Measurements from ENCODE around the gene UBE2N. TPM values are rescaled to one million over a fixed set of nuclear protein-coding genes. Genes with fewer than 3 reads are reported as not detected.
"Not testable (repeated sequence)": the region's sequence is repeated elsewhere in the genome, so short reads cannot be mapped to it uniquely, and the experiment has no call there.

The UBE2N gene
- total RNA-seq, 4 donors from 2014 or later: 2.0 to 39.0 (median 22.3) TPM

- DNase-seq: no peak
- peaks cover 7 to 57% (median 30%) of the 10 kb centered on the region in 4 donors for H3K4me1 ChIP-seq
- H3K9me3 ChIP-seq: no peaks in the 10 kb centered on the region
- no peaks in the 10 kb centered on the region for H3K36me3 ChIP-seq
- TF ChIP-seq EP300 (IDR thresholded peaks at IDR 0.05; ENCODE audit: low read depth) (no peak), POLR2AphosphoS5 (IDR thresholded peaks at IDR 0.05) (no peak), CTCF (IDR thresholded peaks at IDR 0.05) (no peak), POLR2A (IDR thresholded peaks at IDR 0.05) (no peak)
- H3K27me3 ChIP-seq: no peaks in the 10 kb centered on the region
- in situ Hi-C loops (cut with MboI; ENCODE audit: low pct_ligation_motif_present in 1 of 4, low pct_unique_long_range_greater_than_20kb in 1 of 4, low sequenced_read_pairs in 3 of 4) (no loop called here), intact Hi-C loops (cut with DNase I; ENCODE audit: low total_unique reads) (no loop called here)
- no peak overlapping the region for H3K4me3 ChIP-seq
- no peak overlapping the region for H3K27ac ChIP-seq
- WGBS, 2 donors (ENCODE audit: low coverage in 1 of 2): 55 to 82% methylated on average over 3 of the region's 3 CpGs
These were observed 3.3 kb downstream of the UBE2N start for GRCh38 chr12:93438266-93439050.

- TF ChIP-seq POLR2AphosphoS5 (IDR thresholded peaks at IDR 0.05) (no peak), POLR2A (IDR thresholded peaks at IDR 0.05) (no peak), EP300 (IDR thresholded peaks at IDR 0.05; ENCODE audit: low read depth) (no peak), CTCF (IDR thresholded peaks at IDR 0.05) (no peak)
- peak overlapping the region in 3 of 4 donors; percentile 18 to 43 (median 22) for H3K27ac ChIP-seq
These were observed 7.4 kb downstream of the UBE2N start for GRCh38 chr12:93434256-93434865.

GRCh38 chr12:93432031-93432430 lies 9.7 kb downstream of the UBE2N start:
- in situ Hi-C loops (cut with MboI; ENCODE audit: low pct_ligation_motif_present in 1 of 4, low pct_unique_long_range_greater_than_20kb in 1 of 4, low sequenced_read_pairs in 3 of 4); H3K9me3 ChIP-seq; H3K27me3 ChIP-seq; H3K27ac ChIP-seq; H3K4me3 ChIP-seq; H3K36me3 ChIP-seq; intact Hi-C loops (cut with DNase I; ENCODE audit: low total_unique reads); DNase-seq: not testable (repeated sequence)
- H3K4me1 ChIP-seq: peaks cover under 1 to 77% (median 22%) of the 10 kb centered on the region in 4 donors
- 87 to 94% methylated on average over 2 to 6 of the region's 6 CpGs for WGBS, 2 donors (ENCODE audit: low coverage in 1 of 2)

More at GRCh38 chr12:93434256-93434865, 7.4 kb downstream of the UBE2N start:
- in situ Hi-C loops (cut with MboI; ENCODE audit: low pct_ligation_motif_present in 1 of 4, low pct_unique_long_range_greater_than_20kb in 1 of 4, low sequenced_read_pairs in 3 of 4): no loop called here
- peaks cover 0 to 69% (median 18%) of the 10 kb centered on the region in 4 donors for H3K4me1 ChIP-seq
- no peaks in the 10 kb centered on the region for H3K27me3 ChIP-seq
- no peak overlapping the region for H3K4me3 ChIP-seq
- WGBS, 2 donors (ENCODE audit: low coverage in 1 of 2): 41 to 58% methylated on average over 5 of the region's 5 CpGs
- DNase-seq: no peak
- intact Hi-C loops (cut with DNase I; ENCODE audit: low total_unique reads): no loop called here
- no peaks in the 10 kb centered on the region for H3K36me3 ChIP-seq
- no peaks in the 10 kb centered on the region for H3K9me3 ChIP-seq

GRCh38 chr12:93430280-93430679 lies 11.5 kb downstream of the UBE2N start:
- TF ChIP-seq EP300 (IDR thresholded peaks at IDR 0.05; ENCODE audit: low read depth) (no peak), POLR2AphosphoS5 (IDR thresholded peaks at IDR 0.05) (no peak), POLR2A (IDR thresholded peaks at IDR 0.05) (no peak), CTCF (IDR thresholded peaks at IDR 0.05) (no peak)
- Histone ChIP-seq H3K4me3 (no peak overlapping the region), H3K9me3 (no peaks in the 10 kb centered on the region), H3K36me3 (no peaks in the 10 kb centered on the region), H3K27me3 (no peaks in the 10 kb centered on the region), H3K4me1 (peaks cover 14 to 92% (median 35%) of the 10 kb centered on the region in 4 donors), H3K27ac (no peak overlapping the region)
- intact Hi-C loops (cut with DNase I; ENCODE audit: low total_unique reads): no loop called here
- WGBS, 2 donors (ENCODE audit: low coverage in 1 of 2): 88 to 91% methylated on average over 3 to 4 of the region's 4 CpGs
- DNase-seq: no peak
- in situ Hi-C loops (cut with MboI; ENCODE audit: low pct_ligation_motif_present in 1 of 4, low pct_unique_long_range_greater_than_20kb in 1 of 4, low sequenced_read_pairs in 3 of 4): no loop called here

All from transverse colon (tissue), 4 donors.